ENCODE results near the gene TMA16. TPM values are rescaled to one million over a fixed set of nuclear protein-coding genes. Genes with fewer than 3 reads are reported as not detected.

TMA16 gene
- total and polyA plus RNA-seq, 2 donors (not counting 3 experiments of a cell fraction or from before 2014, with no cell fraction given): 4.2 to 42.7 TPM

- Histone ChIP-seq H3K79me2 (ENCODE audit: control insufficient read depth, insufficient read depth, low read length) (no peaks in the 10 kb centered on the region), H3K4me1 (ENCODE audit: control insufficient read depth, extremely low read depth, insufficient read depth, low read length) (no peaks in the 10 kb centered on the region), H4K20me1 (replicated peaks; ENCODE audit: control insufficient read depth, extremely low read depth, insufficient read depth, low read length) (no peaks in the 10 kb centered on the region), H3K4me3 (replicated peaks in 1 of 3; ENCODE audit: insufficient read depth in 1 of 3, low read depth in 1 of 3, low read length in 3 of 3) (no peak overlapping the region), H3K27ac (ENCODE audit: insufficient read depth, low read depth, low read length) (no peak overlapping the region), H3K9me3 (replicated peaks; ENCODE audit: control insufficient read depth, insufficient read depth, low read length) (no peaks in the 10 kb centered on the region), H3K36me3 (ENCODE audit: control insufficient read depth in 2 of 2, extremely low read depth in 1 of 2, insufficient read depth in 2 of 2, low read length in 2 of 2) (no peaks in the 10 kb centered on the region), H3K27me3 (ENCODE audit: control insufficient read depth in 2 of 2, insufficient read depth in 2 of 2, low read length in 2 of 2) (no peaks in the 10 kb centered on the region), H2AFZ (ENCODE audit: low read depth, low read length) (no peak overlapping the region), H3K9me1 (replicated peaks; ENCODE audit: control insufficient read depth, extremely low read depth, insufficient read depth, low read length) (no peaks in the 10 kb centered on the region), H3K4me2 (ENCODE audit: insufficient read depth, low read length) (no peak overlapping the region), H3K9ac (replicated peaks; ENCODE audit: extremely low read depth, insufficient read depth, low read length) (no peak overlapping the region)
- no peak for DNase-seq (ENCODE audit: low read depth, low spot score)
- POLR2A ChIA-PET: interaction anchor here (1.7 kb wide), 1 partner anchor 48 kb away, joined by 5 read pairs; the partner anchor contains the start of gene TMA16
- FAIRE-seq: no peak
- intact Hi-C loops (cut with micrococcal nuclease) (loop anchor here (5.0 kb wide), 1 partner anchor 375 kb away; the partner anchor contains the start of gene NAF1), dilution Hi-C loops (cut with MboI; ENCODE audit: extremely low pct_ligation_motif_present, low sequenced_read_pairs) (no loop called here)
- no peak for TF ChIP-seq EZH2 (IDR thresholded peaks at IDR 0.05; ENCODE audit: borderline replicate concordance, low read depth, low read length, severe bottlenecking)
- no TSS peak for BruUV-seq (replicated peaks)
- CTCF ChIA-PET: interaction anchor here (0.9 to 2.4 kb wide), 5 partner anchors 8 to 1045 kb away, joined by 3 to 19 read pairs (median 3); partner anchors contain the start of gene TMA16
Observed at GRCh38 chr4:163542275-163542674, 47.8 kb downstream of the TMA16 start.

- FAIRE-seq (peak; percentile 15), DNase-seq (ENCODE audit: low read depth, low spot score) (peak; percentile 66)
- H4K20me1 ChIP-seq (replicated peaks; ENCODE audit: control insufficient read depth, extremely low read depth, insufficient read depth, low read length): no peaks in the 10 kb centered on the region
- no peaks in the 10 kb centered on the region for H3K4me1 ChIP-seq (ENCODE audit: control insufficient read depth, extremely low read depth, insufficient read depth, low read length)
- H3K4me3 ChIP-seq (replicated peaks in 1 of 3; ENCODE audit: insufficient read depth in 1 of 3, low read depth in 1 of 3, low read length in 3 of 3): no peak overlapping the region
- ChIA-PET POLR2A (no interaction called here), CTCF (interaction anchor here (1.1 to 7.0 kb wide), 5 partner anchors 17 to 212 kb away, joined by 4 to 106 read pairs (median 5); partner anchors contain the start of gene NPY1R)
- peak overlapping the region; percentile 73 for H3K4me2 ChIP-seq (ENCODE audit: insufficient read depth, low read length)
- BruUV-seq (replicated peaks): no TSS peak
- dilution Hi-C loops (cut with MboI; ENCODE audit: extremely low pct_ligation_motif_present, low sequenced_read_pairs) (no loop called here), intact Hi-C loops (cut with micrococcal nuclease) (loop anchor here (1.0 to 5.0 kb wide), 5 partner anchors 50 to 1047 kb away; partner anchors contain the start of genes NAF1, NPY1R and TMA16)
- peak overlapping the region; percentile 61 for H3K9ac ChIP-seq (replicated peaks; ENCODE audit: extremely low read depth, insufficient read depth, low read length)
- no peaks in the 10 kb centered on the region for H3K9me1 ChIP-seq (replicated peaks; ENCODE audit: control insufficient read depth, extremely low read depth, insufficient read depth, low read length)
- H3K27ac ChIP-seq (ENCODE audit: insufficient read depth, low read depth, low read length): no peak overlapping the region
- H2AFZ ChIP-seq (ENCODE audit: low read depth, low read length): peak overlapping the region; percentile 76
- no peaks in the 10 kb centered on the region for H3K36me3 ChIP-seq (ENCODE audit: control insufficient read depth in 2 of 2, extremely low read depth in 1 of 2, insufficient read depth in 2 of 2, low read length in 2 of 2)
- no peaks in the 10 kb centered on the region for H3K9me3 ChIP-seq (replicated peaks; ENCODE audit: control insufficient read depth, insufficient read depth, low read length)
- TF ChIP-seq FOS (IDR thresholded peaks at IDR 0.05; ENCODE audit: borderline replicate concordance, insufficient read depth, low read length): no peak
- peak; percentile 93 to 95 for TF ChIP-seq CTCF (IDR thresholded peaks at IDR 0.05; ENCODE audit: extremely low read depth in 1 of 2, insufficient read depth in 1 of 2, low read depth in 1 of 2, low read length in 2 of 2)
- no peaks in the 10 kb centered on the region for H3K27me3 ChIP-seq (ENCODE audit: control insufficient read depth in 2 of 2, insufficient read depth in 2 of 2, low read length in 2 of 2)
- H3K79me2 ChIP-seq (ENCODE audit: control insufficient read depth, insufficient read depth, low read length): no peaks in the 10 kb centered on the region
Observed at GRCh38 chr4:163544407-163545038, 50.0 kb downstream of the TMA16 start.

Data from endothelial cell of umbilical vein (primary cell).